ENCODE measurements around the gene TMEM200C. TPM values are rescaled to one million over a fixed set of nuclear protein-coding genes. Genes with fewer than 3 reads are reported as not detected.

TMEM200C gene
- total RNA-seq = not detected

- intact Hi-C loops (cut with DNase I, micrococcal nuclease) = loop anchor here in 1 of 2 experiments (10.0 kb wide), 1 partner anchor 519 kb away; the partner anchor contains the start of gene L3MBTL4
- no peak within 1 kb of the TSS for H3K4me3 Mint-ChIP-seq
- H3K27ac Mint-ChIP-seq = no peak within 1 kb of the TSS
- no peaks in the 10 kb centered on the region for H3K9me3 Mint-ChIP-seq (ENCODE audit: low read depth)
- ChIA-PET POLR2A (no interaction called here), CTCF (no interaction called here)
- peak; percentile 31 for ATAC-seq
- peaks cover 9% of the 10 kb centered on the region for H3K4me1 Mint-ChIP-seq
- H3K27me3 Mint-ChIP-seq = peaks cover 61% of the 10 kb centered on the region
- H3K36me3 Mint-ChIP-seq (ENCODE audit: low read depth) = no peaks in the 10 kb centered on the region
- DNase-seq = peak; percentile 36
These were observed at the start of gene TMEM200C for GRCh38 chr18:5895299-5895875. TSS of gene TMEM200C (minus strand) at chr18:5895522. CDS start at chr18:5892063, 3,459 bp downstream.

GRCh38 chr18:5944448-5944847 is 49.1 kb upstream of the TMEM200C start:
- ChIA-PET CTCF (interaction anchor here (0.7 to 1.0 kb wide), 2 partner anchors 53 to 1835 kb away, joined by 3 read pairs; no protein-coding TSS in a partner anchor), POLR2A (no interaction called here)
- Mint-ChIP-seq H3K36me3 (ENCODE audit: low read depth) (no peaks in the 10 kb centered on the region), H3K27me3 (peaks cover 2% of the 10 kb centered on the region), H3K27ac (no peak overlapping the region), H3K4me1 (no peaks in the 10 kb centered on the region), H3K4me3 (no peak overlapping the region), H3K9me3 (ENCODE audit: low read depth) (no peaks in the 10 kb centered on the region)
- intact Hi-C loops (cut with DNase I, micrococcal nuclease) = no loop called here
- no peak for ATAC-seq
- no peak for DNase-seq

GRCh38 chr18:5943514-5943913 is 48.2 kb upstream of the TMEM200C start:
- ATAC-seq (no peak), DNase-seq (peak; percentile 12)
- Mint-ChIP-seq H3K36me3 (ENCODE audit: low read depth) (no peaks in the 10 kb centered on the region), H3K4me1 (no peaks in the 10 kb centered on the region), H3K9me3 (ENCODE audit: low read depth) (no peaks in the 10 kb centered on the region), H3K27ac (no peak overlapping the region), H3K27me3 (peaks cover 2% of the 10 kb centered on the region), H3K4me3 (no peak overlapping the region)
- intact Hi-C loops (cut with DNase I, micrococcal nuclease) = no loop called here
- CTCF ChIA-PET = no interaction called here
- POLR2A ChIA-PET = no interaction called here

GRCh38 chr18:5942591-5942990 is 47.3 kb upstream of the TMEM200C start:
- no peak for DNase-seq
- ChIA-PET POLR2A (no interaction called here), CTCF (no interaction called here)
- Mint-ChIP-seq H3K27me3 (peaks cover 2% of the 10 kb centered on the region), H3K27ac (no peak overlapping the region), H3K9me3 (ENCODE audit: low read depth) (no peaks in the 10 kb centered on the region), H3K4me1 (no peaks in the 10 kb centered on the region), H3K36me3 (ENCODE audit: low read depth) (no peaks in the 10 kb centered on the region), H3K4me3 (no peak overlapping the region)
- ATAC-seq = no peak
- intact Hi-C loops (cut with DNase I, micrococcal nuclease) = no loop called here

- ATAC-seq (no peak), DNase-seq (no peak)
- no peak overlapping the region for H3K4me3 Mint-ChIP-seq
- POLR2A ChIA-PET = no interaction called here
- no peak overlapping the region for H3K27ac Mint-ChIP-seq
- no peaks in the 10 kb centered on the region for H3K9me3 Mint-ChIP-seq (ENCODE audit: low read depth)
- H3K36me3 Mint-ChIP-seq (ENCODE audit: low read depth) = no peaks in the 10 kb centered on the region
- H3K27me3 Mint-ChIP-seq = peaks cover 2% of the 10 kb centered on the region
- intact Hi-C loops (cut with DNase I, micrococcal nuclease) = no loop called here
- H3K4me1 Mint-ChIP-seq = no peaks in the 10 kb centered on the region
- CTCF ChIA-PET = no interaction called here
These were observed 46.6 kb upstream of the TMEM200C start for GRCh38 chr18:5941890-5942289.

- intact Hi-C loops (cut with DNase I, micrococcal nuclease) = no loop called here
- CTCF ChIA-PET = no interaction called here
- POLR2A ChIA-PET = no interaction called here
- no peak overlapping the region for H3K4me3 Mint-ChIP-seq
- ATAC-seq (no peak), DNase-seq (no peak)
- peaks cover 2% of the 10 kb centered on the region for H3K27me3 Mint-ChIP-seq
- no peak overlapping the region for H3K27ac Mint-ChIP-seq
- no peaks in the 10 kb centered on the region for H3K4me1 Mint-ChIP-seq
- no peaks in the 10 kb centered on the region for H3K36me3 Mint-ChIP-seq (ENCODE audit: low read depth)
- H3K9me3 Mint-ChIP-seq (ENCODE audit: low read depth) = no peaks in the 10 kb centered on the region
These were observed 44.7 kb upstream of the TMEM200C start for GRCh38 chr18:5939801-5940667.

GRCh38 chr18:5937795-5938194 is 42.5 kb upstream of the TMEM200C start:
- intact Hi-C loops (cut with DNase I, micrococcal nuclease) = no loop called here
- no peaks in the 10 kb centered on the region for H3K9me3 Mint-ChIP-seq (ENCODE audit: low read depth)
- H3K4me1 Mint-ChIP-seq = no peaks in the 10 kb centered on the region
- ATAC-seq (no peak), DNase-seq (no peak)
- no peak overlapping the region for H3K27ac Mint-ChIP-seq
- no peak overlapping the region for H3K4me3 Mint-ChIP-seq
- H3K27me3 Mint-ChIP-seq = peaks cover 8% of the 10 kb centered on the region
- ChIA-PET POLR2A (no interaction called here), CTCF (no interaction called here)
- H3K36me3 Mint-ChIP-seq (ENCODE audit: low read depth) = no peaks in the 10 kb centered on the region

- H3K9me3 Mint-ChIP-seq (ENCODE audit: low read depth) = no peaks in the 10 kb centered on the region
- H3K27me3 Mint-ChIP-seq = peaks cover 8% of the 10 kb centered on the region
- intact Hi-C loops (cut with DNase I, micrococcal nuclease) = no loop called here
- no peaks in the 10 kb centered on the region for H3K4me1 Mint-ChIP-seq
- ATAC-seq (no peak), DNase-seq (no peak)
- ChIA-PET CTCF (no interaction called here), POLR2A (no interaction called here)
- H3K27ac Mint-ChIP-seq = no peak overlapping the region
- H3K36me3 Mint-ChIP-seq (ENCODE audit: low read depth) = no peaks in the 10 kb centered on the region
- no peak overlapping the region for H3K4me3 Mint-ChIP-seq
These were observed 41.8 kb upstream of the TMEM200C start for GRCh38 chr18:5937121-5937520.

GRCh38 chr18:5930789-5931188 is 35.5 kb upstream of the TMEM200C start:
- CTCF ChIA-PET = no interaction called here
- no peak for ATAC-seq
- intact Hi-C loops (cut with DNase I, micrococcal nuclease) = no loop called here

GRCh38 chr18:5918205-5918858 is 23.0 kb upstream of the TMEM200C start:
- Mint-ChIP-seq H3K4me1 (peaks cover 4% of the 10 kb centered on the region), H3K27ac (no peak overlapping the region), H3K4me3 (no peak overlapping the region), H3K27me3 (peaks cover 9% of the 10 kb centered on the region), H3K36me3 (ENCODE audit: low read depth) (no peaks in the 10 kb centered on the region), H3K9me3 (ENCODE audit: low read depth) (no peaks in the 10 kb centered on the region)
- ChIA-PET CTCF (no interaction called here), POLR2A (no interaction called here)
- no peak for DNase-seq
- intact Hi-C loops (cut with DNase I, micrococcal nuclease) = no loop called here
- no peak for ATAC-seq

More at GRCh38 chr18:5930789-5931188, 35.5 kb upstream of the TMEM200C start:
- Mint-ChIP-seq H3K27me3 (peaks cover 17% of the 10 kb centered on the region), H3K27ac (no peak overlapping the region), H3K9me3 (ENCODE audit: low read depth) (peaks cover 7% of the 10 kb centered on the region), H3K36me3 (ENCODE audit: low read depth) (no peaks in the 10 kb centered on the region), H3K4me1 (no peaks in the 10 kb centered on the region), H3K4me3 (no peak overlapping the region)
- no peak for DNase-seq
- POLR2A ChIA-PET = no interaction called here

GRCh38 chr18:5914951-5915350 is 19.6 kb upstream of the TMEM200C start:
- H3K4me1 Mint-ChIP-seq = no peaks in the 10 kb centered on the region

GRCh38 chr18:5914016-5914415 is 18.7 kb upstream of the TMEM200C start:
- ChIA-PET CTCF (interaction anchor here (0.8 kb wide), 1 partner anchor 25 kb away, joined by 5 read pairs; no protein-coding TSS in a partner anchor), POLR2A (no interaction called here)
- Mint-ChIP-seq H3K27me3 (peaks cover 7% of the 10 kb centered on the region), H3K27ac (no peak overlapping the region), H3K4me3 (no peak overlapping the region), H3K4me1 (no peaks in the 10 kb centered on the region), H3K9me3 (ENCODE audit: low read depth) (no peaks in the 10 kb centered on the region), H3K36me3 (ENCODE audit: low read depth) (no peaks in the 10 kb centered on the region)
- intact Hi-C loops (cut with DNase I, micrococcal nuclease) = no loop called here
- no peak for DNase-seq
- no peak for ATAC-seq

More at GRCh38 chr18:5914951-5915350, 19.6 kb upstream of the TMEM200C start:
- Mint-ChIP-seq H3K27me3 (peaks cover 7% of the 10 kb centered on the region), H3K27ac (no peak overlapping the region), H3K4me3 (no peak overlapping the region), H3K36me3 (ENCODE audit: low read depth) (no peaks in the 10 kb centered on the region), H3K9me3 (ENCODE audit: low read depth) (no peaks in the 10 kb centered on the region)
- ChIA-PET POLR2A (interaction anchor here (0.7 kb wide), 1 partner anchor 867 kb away, joined by 3 read pairs; no protein-coding TSS in a partner anchor), CTCF (no interaction called here)
- intact Hi-C loops (cut with DNase I, micrococcal nuclease) = no loop called here
- ATAC-seq = no peak
- no peak for DNase-seq

Data from activated CD4-positive, alpha-beta T cell treated with anti-CD3 and anti-CD28 coated beads for 36 hours (primary cell).